Mucosa of rectum (tissue), 2 donors: ENCODE data around the gene CSNK2B.
"Not testable (repeated sequence)": the region's sequence is repeated elsewhere in the genome, so short reads cannot be mapped to it uniquely, and the experiment has no call there.

ENCODE experiments used
- H3K27ac ChIP-seq, 2 donors: one replicate each; pipeline ENCODE4 v1.7.0; 2013; ENCODE audit warnings: inconsistent platforms in 2 of 2, low read depth in 2 of 2, low read length in 2 of 2
- H3K27me3 ChIP-seq, 2 donors: one replicate each; pipeline ENCODE4 v1.7.0; 2013; ENCODE audit warnings: low read length in 2 of 2; ENCODE audit not compliant: control insufficient read depth in 2 of 2, insufficient read depth in 2 of 2
- H3K36me3 ChIP-seq, 2 donors: one replicate each; pipeline ENCODE4 v1.7.0; 2013; ENCODE audit warnings: low read length in 2 of 2; ENCODE audit not compliant: control insufficient read depth in 2 of 2, insufficient read depth in 2 of 2
- H3K4me1 ChIP-seq, 2 donors: one replicate each; pipeline ENCODE4 v1.7.0; 2013; ENCODE audit warnings: low read length in 2 of 2, mild to moderate bottlenecking in 1 of 2; ENCODE audit not compliant: control insufficient read depth in 2 of 2, insufficient read depth in 2 of 2
- H3K4me3 ChIP-seq, 2 donors: one replicate each; pipeline ENCODE4 v1.7.0; 2013; ENCODE audit warnings: low read length in 2 of 2
- H3K9ac ChIP-seq, 2 donors: one replicate each; pipeline ENCODE4 v1.7.0; 2013; ENCODE audit warnings: low read length in 2 of 2, low read depth in 1 of 2, mild to moderate bottlenecking in 1 of 2
- H3K9me3 ChIP-seq, 2 donors: one replicate each; pipeline ENCODE4 v1.7.0; 2013; ENCODE audit warnings: low read length in 2 of 2; ENCODE audit not compliant: control insufficient read depth in 2 of 2
- donor health status: healthy.
- donor health status: Normal muscosa, but diverticular disease.

Gene CSNK2B

GRCh38 chr6:31701666-31702404 lies 36.0 kb downstream of the CSNK2B start:
- Histone ChIP-seq H3K4me3 (peak overlapping the region; percentile 91 to 96), H3K9ac (peak overlapping the region; percentile 100), H3K36me3 (peaks cover 16 to 19% of the 10 kb centered on the region in 2 donors), H3K4me1 (peaks cover 17 to 24% of the 10 kb centered on the region in 2 donors), H3K27ac (peak overlapping the region; percentile 99), H3K9me3 (no peaks in the 10 kb centered on the region), H3K27me3 (no peaks in the 10 kb centered on the region)

- Histone ChIP-seq H3K4me3 (peak overlapping the region; percentile 91 to 96), H3K9me3 (no peaks in the 10 kb centered on the region), H3K9ac (peak overlapping the region; percentile 100), H3K36me3 (peaks cover 11 to 19% of the 10 kb centered on the region in 2 donors), H3K4me1 (peaks cover 17 to 24% of the 10 kb centered on the region in 2 donors), H3K27me3 (no peaks in the 10 kb centered on the region), H3K27ac (peak overlapping the region; percentile 99)
Measured at GRCh38 chr6:31702405-31702818, 36.5 kb downstream of the CSNK2B start.

- Histone ChIP-seq H3K27ac (peak within 1 kb of the TSS; percentile 99), H3K9ac (peak within 1 kb of the TSS; percentile 100), H3K9me3 (no peaks in the 10 kb centered on the region), H3K4me1 (peaks cover 17 to 24% of the 10 kb centered on the region in 2 donors), H3K4me3 (peak within 1 kb of the TSS; percentile 91 to 96), H3K27me3 (no peaks in the 10 kb centered on the region), H3K36me3 (peaks cover 7 to 15% of the 10 kb centered on the region in 2 donors)
Measured at GRCh38 chr6:31702819-31703716, 37.2 kb downstream of the CSNK2B start, which contains the start of gene ABHD16A. ABHD16A (minus strand) TSS chr6:31703324; CDS start chr6:31703281, 43 bp downstream.

- Histone ChIP-seq H3K9ac (no peak overlapping the region), H3K27me3 (no peaks in the 10 kb centered on the region), H3K4me3 (no peak overlapping the region), H3K36me3 (peaks cover under 1 to 3% of the 10 kb centered on the region in 2 donors), H3K4me1 (peaks cover 18 to 26% of the 10 kb centered on the region in 2 donors), H3K27ac (no peak overlapping the region), H3K9me3 (no peaks in the 10 kb centered on the region)
Measured at GRCh38 chr6:31705931-31706330, 40.1 kb downstream of the CSNK2B start.

- no peaks in the 10 kb centered on the region for H3K27me3 ChIP-seq
- no peak within 1 kb of the TSS for H3K9ac ChIP-seq
- peaks cover 18 to 26% of the 10 kb centered on the region in 2 donors for H3K4me1 ChIP-seq
- no peak within 1 kb of the TSS for H3K4me3 ChIP-seq
- no peaks in the 10 kb centered on the region for H3K36me3 ChIP-seq
- H3K27ac ChIP-seq, result no peak within 1 kb of the TSS
- no peaks in the 10 kb centered on the region for H3K9me3 ChIP-seq
Measured at GRCh38 chr6:31706599-31706998, 40.7 kb downstream of the CSNK2B start, which contains the start of gene LY6G6F. LY6G6F (plus strand) TSS chr6:31706866; CDS start chr6:31706907, 41 bp downstream.

- H3K4me3 ChIP-seq, result no peak overlapping the region
- no peaks in the 10 kb centered on the region for H3K9me3 ChIP-seq
- H3K27me3 ChIP-seq, result no peaks in the 10 kb centered on the region
- no peaks in the 10 kb centered on the region for H3K36me3 ChIP-seq
- no peak overlapping the region for H3K27ac ChIP-seq
- H3K4me1 ChIP-seq, result peaks cover 11 to 19% of the 10 kb centered on the region in 2 donors
- H3K9ac ChIP-seq, result no peak overlapping the region
Measured at GRCh38 chr6:31707701-31708100, 41.8 kb downstream of the CSNK2B start.

GRCh38 chr6:31708224-31708623 lies 42.3 kb downstream of the CSNK2B start:
- Histone ChIP-seq H3K9ac (no peak overlapping the region), H3K4me1 (peaks cover 11 to 20% of the 10 kb centered on the region in 2 donors), H3K9me3 (no peaks in the 10 kb centered on the region), H3K4me3 (no peak overlapping the region), H3K27ac (no peak overlapping the region), H3K36me3 (no peaks in the 10 kb centered on the region), H3K27me3 (no peaks in the 10 kb centered on the region)

- not testable (repeated sequence) for H3K4me3 ChIP-seq, H3K36me3 ChIP-seq, H3K9me3 ChIP-seq, H3K27me3 ChIP-seq, H3K9ac ChIP-seq, H3K27ac ChIP-seq
- peaks cover 17 to 27% of the 10 kb centered on the region in 2 donors for H3K4me1 ChIP-seq
Measured at GRCh38 chr6:31709157-31709556, 43.3 kb downstream of the CSNK2B start.

GRCh38 chr6:31710523-31711219 lies 44.8 kb downstream of the CSNK2B start:
- Histone ChIP-seq H3K9me3 (no peaks in the 10 kb centered on the region), H3K4me1 (peaks cover 21 to 37% of the 10 kb centered on the region in 2 donors), H3K27ac (peak overlapping the region; percentile 17 to 58), H3K36me3 (no peaks in the 10 kb centered on the region), H3K27me3 (no peaks in the 10 kb centered on the region), H3K9ac (peak overlapping the region in 1 of 2 donors; percentile 43), H3K4me3 (no peak overlapping the region)
